Osteoblast (primary cell): ENCODE data around the gene RCOR1. TPM values are rescaled to one million over a fixed set of nuclear protein-coding genes. Genes with fewer than 3 reads are reported as not detected.
A peak's percentile ranks its signal among the peaks of the same experiment; 100 is the strongest.

Experiments
- DNase-seq: peaks from one replicate; pipeline ENCODE4 v3.0.0; 2011; ENCODE audit warnings: low spot score, mixed read lengths; ENCODE audit not compliant: insufficient read length; ENCODE audit errors: missing footprints
- H2AFZ ChIP-seq: 2 replicates; pipeline ENCODE4 v1.6.0; 2011; ENCODE audit warnings: mild to moderate bottlenecking, low read length
- H3K27ac ChIP-seq: 2 replicates; pipeline ENCODE4 v1.5.1; 2011; ENCODE audit warnings: mild to moderate bottlenecking, low read depth, low read length, moderate library complexity
- H3K27me3 ChIP-seq: 2 replicates; pipeline ENCODE4 v1.6.0; 2012; ENCODE audit warnings: mild to moderate bottlenecking, control low read depth, inconsistent platforms, low read length, moderate library complexity; ENCODE audit not compliant: insufficient read depth
- H3K36me3 ChIP-seq: 2 replicates; pipeline ENCODE4 v1.5.1; 2011; ENCODE audit warnings: mild to moderate bottlenecking, low read length, control low read depth, moderate library complexity; ENCODE audit not compliant: insufficient read depth
- H3K4me1 ChIP-seq: 2 replicates; pipeline ENCODE4 v1.5.1; 2011; ENCODE audit warnings: mild to moderate bottlenecking, low read length, control low read depth, moderate library complexity; ENCODE audit not compliant: insufficient read depth
- H3K4me2 ChIP-seq: 2 replicates; pipeline ENCODE4 v1.6.0; 2011; ENCODE audit warnings: mild to moderate bottlenecking, low read length; ENCODE audit not compliant: insufficient read depth
- H3K4me3 ChIP-seq: fragments of 200-600 bp; sonication (generic); 3 replicates; pipeline ENCODE4 v1.5.1; 2012; ENCODE audit warnings: mild to moderate bottlenecking, low read length, inconsistent platforms; ENCODE audit not compliant: insufficient read depth
- H3K79me2 ChIP-seq: 2 replicates; pipeline ENCODE4 v1.6.0; 2012; ENCODE audit warnings: mild to moderate bottlenecking, low read length, control low read depth, inconsistent platforms; ENCODE audit not compliant: insufficient read depth
- H3K9me3 ChIP-seq: 2 replicates; pipeline ENCODE4 v1.5.1; 2011; ENCODE audit warnings: low read depth, low read length, control low read depth
- H4K20me1 ChIP-seq: 2 replicates; pipeline ENCODE4 v1.6.0; 2012; ENCODE audit warnings: mild to moderate bottlenecking, low read length, control low read depth; ENCODE audit not compliant: insufficient read depth
- total RNA-seq: library from RNA; depleted of rRNA; stranded (reverse); fragments of >200 nt; gene quantifications from 2 replicates; pipeline ENCODE4 v1.2.3, GENCODE V29; 2012
- TF ChIP-seq, protein P1 (sequence below): IDR thresholded peaks from 2 replicates; pipeline ENCODE4 v1.5.1; 2011; ENCODE audit warnings: mild to moderate bottlenecking, low read depth, low read length, moderate library complexity; ENCODE audit errors: extremely low read depth

Gene RCOR1
- total RNA-seq, 1 donor: 11.6 TPM

- Histone ChIP-seq H4K20me1 (peaks cover 65% of the 10 kb centered on the region), H3K4me1 (peaks cover 13% of the 10 kb centered on the region), H3K27ac (no peak overlapping the region), H3K36me3 (no peaks in the 10 kb centered on the region), H3K9me3 (no peaks in the 10 kb centered on the region), H3K27me3 (no peaks in the 10 kb centered on the region), H3K4me3 (no peak overlapping the region), H3K79me2 (peaks cover 62% of the 10 kb centered on the region), H2AFZ (no peak overlapping the region), H3K4me2 (no peak overlapping the region)
- TF ChIP-seq, protein P1, sequence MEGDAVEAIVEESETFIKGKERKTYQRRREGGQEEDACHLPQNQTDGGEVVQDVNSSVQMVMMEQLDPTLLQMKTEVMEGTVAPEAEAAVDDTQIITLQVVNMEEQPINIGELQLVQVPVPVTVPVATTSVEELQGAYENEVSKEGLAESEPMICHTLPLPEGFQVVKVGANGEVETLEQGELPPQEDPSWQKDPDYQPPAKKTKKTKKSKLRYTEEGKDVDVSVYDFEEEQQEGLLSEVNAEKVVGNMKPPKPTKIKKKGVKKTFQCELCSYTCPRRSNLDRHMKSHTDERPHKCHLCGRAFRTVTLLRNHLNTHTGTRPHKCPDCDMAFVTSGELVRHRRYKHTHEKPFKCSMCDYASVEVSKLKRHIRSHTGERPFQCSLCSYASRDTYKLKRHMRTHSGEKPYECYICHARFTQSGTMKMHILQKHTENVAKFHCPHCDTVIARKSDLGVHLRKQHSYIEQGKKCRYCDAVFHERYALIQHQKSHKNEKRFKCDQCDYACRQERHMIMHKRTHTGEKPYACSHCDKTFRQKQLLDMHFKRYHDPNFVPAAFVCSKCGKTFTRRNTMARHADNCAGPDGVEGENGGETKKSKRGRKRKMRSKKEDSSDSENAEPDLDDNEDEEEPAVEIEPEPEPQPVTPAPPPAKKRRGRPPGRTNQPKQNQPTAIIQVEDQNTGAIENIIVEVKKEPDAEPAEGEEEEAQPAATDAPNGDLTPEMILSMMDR: no peak
- no peak for DNase-seq
These were observed 100.7 kb downstream of the RCOR1 start for GRCh38 chr14:102693006-102693755.

GRCh38 chr14:102694530-102695166 lies 102.2 kb downstream of the RCOR1 start:
- TF ChIP-seq, protein P1: peak; percentile 68
- H3K4me1 ChIP-seq: peaks cover 20% of the 10 kb centered on the region
- no peaks in the 10 kb centered on the region for H3K36me3 ChIP-seq
- H3K4me2 ChIP-seq: peak overlapping the region; percentile 49
- H3K27me3 ChIP-seq: no peaks in the 10 kb centered on the region
- no peaks in the 10 kb centered on the region for H3K9me3 ChIP-seq
- H4K20me1 ChIP-seq: peaks cover 65% of the 10 kb centered on the region
- no peak overlapping the region for H3K27ac ChIP-seq
- peak; percentile 89 for DNase-seq
- peaks cover 56% of the 10 kb centered on the region for H3K79me2 ChIP-seq
- no peak overlapping the region for H3K4me3 ChIP-seq
- no peak overlapping the region for H2AFZ ChIP-seq

DNA sequence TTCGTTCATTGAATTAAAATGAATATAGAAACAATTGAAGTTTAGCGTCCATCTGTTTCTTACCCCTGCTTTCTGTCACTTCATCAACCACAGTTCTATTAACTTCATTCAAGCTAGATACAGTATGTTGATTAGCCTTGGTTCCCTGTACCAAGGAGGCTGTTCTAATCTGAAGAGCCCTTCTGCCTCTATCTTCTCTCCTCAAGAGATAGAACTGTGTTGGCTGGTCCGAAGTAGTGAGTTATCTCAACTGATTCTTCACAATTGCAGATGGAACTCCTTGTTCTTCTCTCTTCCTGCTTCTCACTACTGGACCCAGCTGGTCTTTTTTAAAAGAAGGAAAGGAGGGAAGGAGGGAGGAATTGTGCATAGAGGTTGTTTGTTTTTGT lies 102.7 kb downstream of the RCOR1 start:
- TF ChIP-seq, protein P1: no peak
- H3K4me3 ChIP-seq: no peak overlapping the region
- H4K20me1 ChIP-seq: peaks cover 65% of the 10 kb centered on the region

DNA sequence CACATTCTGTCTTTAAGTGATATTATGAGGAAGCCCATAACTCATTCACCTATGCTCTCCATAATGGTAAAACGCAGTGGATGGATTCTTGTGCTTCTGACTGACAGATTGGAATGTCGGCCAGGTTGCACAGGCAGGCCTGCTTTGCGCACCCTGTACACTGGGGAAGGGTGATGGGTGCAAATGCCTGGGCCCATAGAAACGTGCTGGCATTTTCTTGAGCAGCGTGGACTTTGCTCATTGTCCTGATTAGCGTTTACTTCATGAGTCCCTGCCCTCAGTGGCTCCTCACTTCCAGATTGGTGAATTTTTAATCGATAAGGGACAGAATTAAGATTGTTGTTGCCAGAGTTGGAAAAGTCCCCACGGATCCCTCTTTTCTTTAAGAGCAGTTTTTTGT lies 103.9 kb downstream of the RCOR1 start:
- Histone ChIP-seq H3K9me3 (no peaks in the 10 kb centered on the region), H4K20me1 (peaks cover 58% of the 10 kb centered on the region), H3K4me3 (no peak overlapping the region), H3K27me3 (no peaks in the 10 kb centered on the region), H3K4me1 (peaks cover 30% of the 10 kb centered on the region), H3K36me3 (no peaks in the 10 kb centered on the region), H2AFZ (no peak overlapping the region), H3K79me2 (peaks cover 54% of the 10 kb centered on the region), H3K4me2 (no peak overlapping the region), H3K27ac (no peak overlapping the region)
- TF ChIP-seq, protein P1: no peak
- no peak for DNase-seq

More for the DNA sequence above, 102.7 kb downstream of the RCOR1 start:
- no peak for DNase-seq
- peaks cover 24% of the 10 kb centered on the region for H3K4me1 ChIP-seq
- no peaks in the 10 kb centered on the region for H3K36me3 ChIP-seq
- peaks cover 55% of the 10 kb centered on the region for H3K79me2 ChIP-seq
- H3K9me3 ChIP-seq: no peaks in the 10 kb centered on the region
- no peak overlapping the region for H2AFZ ChIP-seq
- H3K27me3 ChIP-seq: no peaks in the 10 kb centered on the region
- no peak overlapping the region for H3K27ac ChIP-seq
- no peak overlapping the region for H3K4me2 ChIP-seq
